Stromal cell of bone marrow (primary cell): Measurements from ENCODE around the gene SLC41A2.
"Not testable (repeated sequence)": the region's sequence is repeated elsewhere in the genome, so short reads cannot be mapped to it uniquely, and the experiment has no call there.

Experiments
- DNase-seq: peaks from one replicate; pipeline ENCODE4 v3.0.0-alpha.2; 2012; ENCODE audit warnings: low read depth

Gene SLC41A2

DNA sequence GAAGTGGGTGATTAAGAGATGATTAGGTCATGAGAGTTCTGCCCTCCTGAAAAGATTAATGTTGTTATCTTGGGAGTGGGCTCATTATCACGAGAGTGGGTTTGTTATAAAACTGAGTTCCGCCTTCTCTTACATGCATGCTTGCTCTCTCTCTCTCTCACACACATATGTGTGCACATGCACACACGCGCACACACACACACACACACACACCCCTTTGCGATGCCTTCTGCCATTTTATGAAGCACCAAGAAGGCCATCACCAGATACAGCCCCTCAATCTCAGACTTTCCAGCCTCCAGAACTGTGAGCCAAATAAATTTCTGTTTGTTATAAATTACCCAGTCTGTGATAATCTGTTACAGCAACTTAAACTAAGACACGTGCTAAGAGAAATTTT lies 5.7 kb upstream of the SLC41A2 start:
- no peak for DNase-seq

DNA sequence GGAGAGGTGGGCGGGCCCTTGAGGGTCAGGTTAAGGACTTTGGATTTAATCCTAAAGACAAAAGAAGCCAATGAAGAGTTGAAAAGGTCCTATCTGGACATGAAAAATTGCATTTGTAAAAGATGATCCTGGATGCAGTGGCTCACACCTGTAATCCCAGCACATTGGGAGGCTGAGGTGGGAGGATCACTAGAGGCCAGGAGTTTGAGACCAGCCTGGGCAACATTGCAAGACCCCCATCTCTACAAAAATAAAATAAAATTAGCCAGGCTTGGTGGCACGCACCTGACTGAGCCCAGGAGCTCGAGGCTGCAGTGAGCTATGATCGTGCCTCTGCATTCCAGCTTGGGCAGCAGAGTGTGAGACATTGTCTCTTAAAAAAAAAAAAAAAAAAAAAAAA lies 2.4 kb upstream of the SLC41A2 start:
- DNase-seq, result no peak

DNA sequence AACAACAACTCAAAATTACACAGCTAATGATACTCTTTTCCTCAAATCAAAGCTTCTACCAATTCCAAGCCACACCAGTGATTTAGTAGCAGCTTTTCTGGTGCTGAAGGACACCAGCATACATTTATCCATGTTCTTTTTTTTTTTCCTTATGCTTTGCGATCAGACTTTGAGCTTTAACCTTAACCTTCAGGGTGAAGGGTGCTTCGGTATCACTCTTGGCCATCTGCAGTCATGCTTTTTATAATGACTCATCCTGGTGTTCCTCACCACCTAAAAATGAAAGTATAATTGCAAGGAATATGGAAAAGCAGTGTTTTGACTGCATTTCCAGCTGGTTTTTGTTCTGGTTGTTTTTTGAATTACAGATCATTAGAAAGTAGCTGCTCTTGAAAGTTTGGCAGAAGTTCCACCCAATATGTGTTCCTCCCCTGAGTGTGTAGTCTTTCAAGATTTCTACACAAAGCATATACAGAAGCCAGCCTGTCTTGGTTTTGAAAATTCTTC lies 1.3 kb upstream of the SLC41A2 start:
- DNase-seq, result peak; percentile 38

DNA sequence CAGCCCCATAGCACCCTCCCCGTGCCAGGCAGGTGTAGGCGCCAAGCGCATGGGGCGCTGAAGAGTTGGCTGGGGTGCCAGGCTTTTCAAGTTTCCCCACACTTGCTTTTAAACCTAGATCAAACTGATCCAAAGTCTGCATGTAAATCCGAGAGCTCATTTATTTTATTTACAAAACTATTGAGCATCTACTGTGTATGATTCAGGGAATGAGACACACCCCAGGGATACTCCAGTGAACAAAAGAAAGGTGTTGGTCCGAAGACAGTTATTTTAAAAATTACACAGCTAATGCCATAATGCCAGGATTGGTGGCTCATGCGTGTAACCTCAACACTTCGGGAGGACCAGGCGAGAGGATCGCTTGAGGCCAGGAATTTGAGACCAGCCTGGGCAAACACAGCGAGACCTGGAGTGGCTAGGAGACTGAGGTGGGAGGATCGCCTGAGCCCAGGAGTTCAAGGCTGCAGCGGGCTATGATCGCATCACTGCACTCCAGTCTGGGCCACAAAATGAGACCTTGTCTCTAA lies 780 bp upstream of the SLC41A2 start:
- no peak for DNase-seq

DNA sequence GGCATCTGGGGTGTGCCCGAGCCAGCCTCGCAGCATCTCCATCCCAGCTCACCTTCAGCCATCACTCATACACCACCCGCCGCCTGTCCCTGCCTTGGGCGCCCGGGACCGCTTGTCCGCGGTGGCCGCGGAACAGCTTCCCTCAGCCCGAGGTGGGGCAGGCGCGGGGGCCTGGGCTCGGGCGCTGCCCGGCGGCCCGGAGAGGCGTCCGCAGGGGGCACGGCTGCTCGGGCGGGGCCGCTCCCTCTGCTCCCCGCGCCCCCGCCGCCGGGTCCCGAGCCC lies 430 bp downstream of the SLC41A2 start:
- no peak for DNase-seq

DNA sequence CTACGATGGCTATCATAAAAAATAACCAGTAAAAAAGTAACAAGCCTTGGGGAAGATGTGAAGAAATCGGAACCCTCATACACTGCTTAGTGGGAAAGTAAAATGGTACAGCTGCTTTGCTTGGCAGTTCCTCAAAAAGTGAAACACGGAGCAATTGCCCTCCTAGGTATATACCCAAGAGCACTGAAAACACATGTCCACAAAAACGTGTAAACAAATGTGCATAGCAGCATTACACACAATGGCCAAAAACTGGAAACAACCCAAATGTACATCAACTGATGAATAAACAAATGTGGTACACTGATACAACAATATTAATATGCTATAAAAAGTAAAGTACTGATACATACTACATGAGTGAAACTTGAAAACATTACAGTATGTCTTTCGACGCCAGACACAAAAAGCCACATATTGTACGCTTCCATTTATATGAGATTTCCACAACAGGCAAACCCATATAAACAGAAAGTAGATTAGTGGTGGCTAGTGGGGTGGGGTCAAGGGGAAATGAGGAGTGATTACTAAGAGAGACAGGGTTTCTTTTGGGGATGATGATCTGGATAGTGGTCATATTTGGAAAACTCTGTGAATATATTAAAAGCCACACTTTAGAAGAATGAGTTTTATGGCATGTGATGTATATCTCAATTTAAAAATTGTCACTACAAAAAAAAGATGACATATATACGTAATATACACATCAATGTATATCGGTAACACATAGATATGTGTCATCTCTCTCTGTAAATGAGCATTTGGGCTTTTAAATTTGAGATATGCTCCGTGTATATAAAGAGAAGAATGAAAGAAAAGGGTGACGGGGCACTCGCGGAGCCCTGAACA lies 996 bp downstream of the SLC41A2 start:
- no peak for DNase-seq

DNA sequence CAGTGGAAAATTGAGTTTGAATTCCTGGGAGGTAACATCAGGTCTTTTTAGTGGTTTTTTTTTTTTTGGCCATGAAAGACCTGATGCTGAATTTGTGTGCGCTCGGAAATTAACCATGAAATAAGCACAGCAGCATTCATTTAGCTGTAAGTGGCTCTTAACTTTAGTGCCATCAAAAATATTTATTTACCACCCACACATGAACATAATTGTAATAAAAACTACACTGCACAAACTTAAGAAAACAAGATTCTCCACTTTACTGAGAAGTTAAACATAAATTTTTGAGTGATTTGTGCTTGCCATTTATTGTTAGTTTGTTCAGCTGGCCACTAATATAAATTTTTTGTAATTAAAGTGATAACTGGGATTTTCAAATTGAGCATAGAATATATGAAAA lies 2.4 kb downstream of the SLC41A2 start:
- DNase-seq, result no peak

DNA sequence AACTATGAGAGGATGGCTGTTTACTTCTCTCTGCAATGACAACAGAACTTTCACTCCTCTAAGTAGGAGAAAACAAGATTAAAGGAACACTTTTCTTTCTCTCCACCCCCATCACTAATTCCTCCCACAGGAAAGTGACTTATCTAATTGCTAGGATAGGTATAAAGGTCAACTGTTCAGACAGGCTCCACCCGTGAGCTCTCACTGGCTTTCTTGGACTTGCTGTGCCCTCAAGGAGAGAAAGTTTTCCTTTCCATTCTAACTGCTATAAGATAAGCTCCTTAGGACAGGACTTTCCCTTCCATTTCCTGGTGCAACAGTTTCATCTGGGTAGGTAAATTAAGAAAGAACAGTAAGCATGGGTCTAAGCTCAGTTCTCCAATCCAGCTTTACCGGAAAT lies 4.8 kb downstream of the SLC41A2 start:
- DNase-seq, result no peak

DNA sequence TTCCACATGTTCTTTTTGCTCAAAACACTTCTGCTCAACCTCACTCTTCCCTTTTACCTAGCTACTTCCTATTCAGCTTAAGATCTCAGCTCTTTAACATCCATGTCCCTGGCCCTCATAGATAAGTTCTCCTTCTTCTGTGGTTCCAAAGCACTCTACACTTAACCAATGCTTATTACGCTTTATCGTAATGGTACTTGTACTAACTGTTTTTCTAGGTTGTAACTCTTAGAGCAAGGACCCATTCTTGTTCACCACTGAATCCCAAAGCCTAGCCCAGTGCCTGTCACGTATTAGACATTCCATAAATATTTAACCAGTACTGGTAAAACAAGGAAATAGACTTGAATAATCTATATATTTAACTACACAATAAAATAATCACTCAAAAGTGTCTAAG lies 5.3 kb downstream of the SLC41A2 start:
- no peak for DNase-seq

DNA sequence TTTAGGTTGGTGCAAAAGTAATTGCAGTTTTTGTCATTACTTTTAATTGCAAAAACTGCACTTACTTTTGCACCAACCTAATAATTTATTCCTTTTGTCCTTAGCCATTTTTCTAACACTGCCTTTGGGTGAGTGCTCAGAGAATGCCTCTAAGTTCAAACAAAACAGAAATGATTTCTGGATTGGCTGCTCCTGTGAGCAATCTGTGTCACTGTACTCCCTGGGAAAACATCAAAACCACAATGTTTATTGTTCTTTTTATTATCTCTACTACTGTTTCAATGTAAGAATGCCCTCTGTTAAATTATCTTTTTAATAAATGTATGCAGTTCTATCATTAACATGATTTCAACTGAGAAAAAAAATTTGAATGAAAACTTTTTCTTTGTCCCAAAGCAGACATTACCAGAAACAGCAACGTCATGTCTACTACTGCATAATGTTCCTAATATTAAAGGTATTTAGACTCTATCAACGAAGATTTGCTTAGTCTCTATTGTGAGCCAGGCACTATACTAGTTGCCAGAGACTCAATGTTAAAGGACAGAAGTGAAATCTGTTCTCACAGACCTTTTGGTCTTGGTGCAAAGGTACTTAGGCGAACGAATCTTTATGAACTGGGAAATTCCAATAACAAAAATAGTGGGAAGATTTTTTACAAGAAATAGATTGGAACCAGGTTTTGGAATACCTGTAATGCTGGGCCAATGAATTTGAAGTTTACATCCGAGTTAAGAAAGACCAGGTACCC lies 6.2 kb downstream of the SLC41A2 start:
- no peak for DNase-seq

DNA sequence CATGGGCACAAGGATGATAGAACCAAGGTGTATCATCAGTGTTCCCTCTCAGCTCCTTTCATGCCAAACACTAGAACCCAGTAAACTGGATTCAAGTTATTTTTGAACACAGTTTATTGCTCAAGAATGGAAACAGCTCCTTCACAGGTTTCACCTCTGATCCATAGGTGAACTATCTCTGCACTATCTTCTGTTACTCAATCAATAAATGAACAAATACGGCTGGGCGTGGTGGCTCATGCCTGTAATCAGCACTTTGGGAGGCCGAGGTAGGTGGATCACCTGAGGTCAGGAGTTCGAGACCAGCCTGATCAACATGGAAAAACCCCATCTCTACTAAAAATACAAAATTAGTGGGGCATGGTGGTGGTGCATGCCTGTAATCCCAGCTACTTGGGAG lies 9.4 kb downstream of the SLC41A2 start:
- not testable (repeated sequence) for DNase-seq

DNA sequence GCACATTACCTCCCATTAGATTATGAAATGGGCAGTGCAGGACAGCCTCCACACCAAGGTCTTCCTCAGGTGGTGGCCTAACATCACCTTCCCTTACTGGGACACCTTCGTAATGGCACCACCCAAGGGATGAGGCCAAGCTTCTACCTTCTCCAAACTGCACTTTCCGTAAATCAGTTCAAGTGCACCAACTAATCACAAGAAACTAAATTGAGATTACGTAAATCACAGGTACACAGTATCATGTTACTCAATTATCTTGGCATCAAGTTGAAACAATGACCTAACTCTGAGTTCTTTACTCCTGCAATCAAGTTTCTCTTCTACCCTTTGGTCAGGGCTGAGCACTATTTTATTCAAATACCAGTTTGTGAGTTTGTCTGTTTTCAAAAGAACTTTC lies 13.8 kb downstream of the SLC41A2 start:
- no peak for DNase-seq

DNA sequence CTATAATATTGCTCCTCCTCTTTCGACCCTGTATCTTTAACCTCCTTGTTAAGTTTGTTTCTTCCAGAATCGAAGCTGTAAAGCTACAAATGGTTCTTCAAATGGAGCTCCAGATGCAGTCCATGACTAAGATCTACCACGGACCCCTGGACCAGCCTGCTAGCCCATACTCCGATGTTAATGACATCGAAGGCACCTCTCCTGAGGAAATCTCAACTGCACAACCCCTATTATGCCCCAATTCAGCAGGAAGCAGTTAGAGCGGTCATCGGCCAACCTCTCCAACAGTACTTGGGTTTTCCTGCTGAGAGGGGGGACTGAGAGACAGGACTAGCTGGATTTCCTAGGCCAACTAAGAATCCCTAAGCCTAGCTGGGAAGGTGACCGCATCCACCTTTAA lies 14.7 kb downstream of the SLC41A2 start:
- DNase-seq, result not testable (repeated sequence)

DNA sequence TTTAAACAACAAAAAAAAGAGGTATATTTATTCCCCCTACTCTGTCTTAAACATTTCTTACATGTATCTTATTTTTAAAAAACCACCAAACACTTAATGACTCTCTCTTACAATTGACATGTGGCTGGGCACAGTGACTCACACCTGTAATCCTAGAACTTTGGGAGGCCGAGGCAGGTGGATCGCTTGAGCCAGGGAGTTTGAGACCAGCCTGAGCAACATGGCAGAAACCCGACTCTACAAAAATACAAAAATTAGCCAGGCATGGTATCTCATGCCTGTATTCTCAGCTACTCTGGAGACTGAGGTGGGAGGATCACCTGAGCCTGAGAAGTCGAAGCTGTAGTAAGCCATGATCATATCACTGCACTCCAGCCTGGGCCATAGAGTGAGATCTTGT lies 16.0 kb downstream of the SLC41A2 start:
- no peak for DNase-seq

DNA sequence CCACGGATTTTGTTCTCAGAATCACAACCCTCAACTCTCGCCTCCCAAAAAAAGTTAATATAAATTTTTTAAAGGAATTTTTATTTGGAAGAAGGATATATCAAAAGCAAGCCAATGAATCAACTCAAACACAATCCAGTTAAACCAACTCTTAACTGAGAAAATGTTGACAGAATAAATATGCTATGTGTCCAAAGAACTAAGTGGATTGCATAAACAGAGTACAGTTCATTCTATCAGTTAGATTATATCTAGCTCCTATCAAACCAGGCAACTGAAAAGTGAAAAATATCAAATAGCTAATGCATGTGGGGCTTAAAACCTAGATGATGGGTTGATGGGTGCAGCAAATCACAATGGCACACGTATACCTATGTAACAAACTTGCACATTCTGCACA lies 16.6 kb downstream of the SLC41A2 start:
- DNase-seq, result no peak

DNA sequence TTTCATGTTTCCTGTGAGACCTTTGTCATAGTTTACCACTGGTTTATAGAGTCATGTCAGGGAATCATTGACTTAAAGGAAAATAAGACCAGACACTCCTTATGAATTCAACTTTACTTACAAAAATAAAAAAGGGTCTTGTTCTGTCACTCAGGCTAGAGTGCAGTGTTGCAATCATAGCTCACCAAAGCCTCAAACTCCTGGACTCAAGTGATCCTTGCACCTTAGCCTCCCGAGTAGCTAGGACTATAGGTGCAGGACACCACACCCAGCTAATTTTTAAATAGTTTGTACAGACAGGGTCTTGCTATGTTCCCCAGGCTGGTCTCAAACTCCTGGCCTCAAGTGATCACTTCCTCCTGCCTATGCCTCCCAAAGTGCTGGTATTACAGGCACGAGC lies 19.0 kb downstream of the SLC41A2 start:
- DNase-seq, result no peak

DNA sequence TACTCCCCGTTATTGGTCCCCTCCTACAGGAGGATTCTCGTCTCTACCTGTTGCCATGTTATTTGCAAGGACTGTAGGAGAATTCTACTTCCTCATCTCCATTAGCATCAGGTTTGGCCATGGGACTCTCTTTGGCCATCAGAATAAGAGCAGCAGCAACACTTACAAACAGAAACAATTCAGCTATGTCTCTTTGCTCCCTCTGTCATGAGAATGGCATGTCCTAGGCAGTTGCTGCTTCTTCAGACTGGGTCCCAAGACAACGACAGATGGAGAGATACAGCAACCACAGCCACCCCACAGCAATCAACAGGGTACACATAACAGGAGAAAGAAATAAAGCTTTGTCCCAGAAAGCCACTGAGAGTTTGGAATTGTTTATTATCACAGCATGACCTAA lies 19.7 kb downstream of the SLC41A2 start:
- no peak for DNase-seq

DNA sequence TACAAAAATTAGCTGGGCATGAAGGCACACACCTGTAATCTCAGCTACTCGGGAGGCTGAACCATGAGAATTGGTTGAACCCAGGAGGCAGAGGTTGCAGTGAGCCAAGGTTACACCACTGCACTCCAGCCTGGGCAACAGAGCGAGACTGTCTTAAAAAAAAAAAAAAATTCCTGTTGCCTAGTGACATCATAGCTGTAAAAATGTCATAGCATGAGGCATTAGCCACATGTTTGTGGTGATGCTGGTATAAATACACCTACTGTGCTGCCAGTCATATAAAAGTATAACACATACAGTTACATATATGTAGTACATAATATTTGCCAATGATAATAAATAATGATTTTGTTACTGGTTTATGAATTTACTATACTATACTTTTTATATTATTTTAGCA lies 22.2 kb downstream of the SLC41A2 start:
- DNase-seq, result no peak

DNA sequence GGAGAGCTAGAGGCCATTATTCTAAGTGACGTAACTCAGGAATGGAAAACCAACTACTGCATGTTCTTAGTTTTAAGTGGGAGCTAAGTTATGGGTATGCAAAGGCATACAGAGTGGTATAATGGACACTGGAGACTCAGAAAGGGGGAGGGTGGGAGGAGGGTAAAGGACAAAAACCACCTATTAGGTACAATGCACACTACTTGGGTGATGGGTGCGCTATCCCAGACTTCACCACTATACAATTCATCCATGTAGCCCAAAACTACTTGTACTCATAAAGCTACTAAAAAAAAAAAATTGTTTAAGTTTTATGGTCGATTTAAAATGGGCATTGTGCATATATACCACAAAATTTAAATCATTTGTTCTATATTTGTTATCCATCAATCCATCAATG lies 24.3 kb downstream of the SLC41A2 start:
- DNase-seq, result no peak

DNA sequence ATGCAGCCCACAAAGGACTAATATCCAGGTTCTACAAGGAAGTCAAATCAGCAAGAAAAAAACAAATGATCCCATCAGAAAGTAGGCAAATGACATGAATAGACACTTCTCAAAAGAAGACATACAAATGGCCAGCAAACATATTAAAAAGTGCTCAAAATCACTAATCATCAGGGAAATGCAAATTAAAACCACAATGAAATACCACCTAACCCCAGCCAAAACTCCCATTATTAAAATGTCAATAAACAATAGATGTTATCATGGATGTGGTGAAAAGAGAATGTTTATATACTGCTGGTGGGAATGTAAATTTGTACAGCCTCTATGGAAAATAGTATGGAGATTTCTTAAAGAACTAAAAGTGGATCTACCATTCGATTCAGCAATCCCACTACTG lies 25.0 kb downstream of the SLC41A2 start:
- DNase-seq, result no peak

DNA sequence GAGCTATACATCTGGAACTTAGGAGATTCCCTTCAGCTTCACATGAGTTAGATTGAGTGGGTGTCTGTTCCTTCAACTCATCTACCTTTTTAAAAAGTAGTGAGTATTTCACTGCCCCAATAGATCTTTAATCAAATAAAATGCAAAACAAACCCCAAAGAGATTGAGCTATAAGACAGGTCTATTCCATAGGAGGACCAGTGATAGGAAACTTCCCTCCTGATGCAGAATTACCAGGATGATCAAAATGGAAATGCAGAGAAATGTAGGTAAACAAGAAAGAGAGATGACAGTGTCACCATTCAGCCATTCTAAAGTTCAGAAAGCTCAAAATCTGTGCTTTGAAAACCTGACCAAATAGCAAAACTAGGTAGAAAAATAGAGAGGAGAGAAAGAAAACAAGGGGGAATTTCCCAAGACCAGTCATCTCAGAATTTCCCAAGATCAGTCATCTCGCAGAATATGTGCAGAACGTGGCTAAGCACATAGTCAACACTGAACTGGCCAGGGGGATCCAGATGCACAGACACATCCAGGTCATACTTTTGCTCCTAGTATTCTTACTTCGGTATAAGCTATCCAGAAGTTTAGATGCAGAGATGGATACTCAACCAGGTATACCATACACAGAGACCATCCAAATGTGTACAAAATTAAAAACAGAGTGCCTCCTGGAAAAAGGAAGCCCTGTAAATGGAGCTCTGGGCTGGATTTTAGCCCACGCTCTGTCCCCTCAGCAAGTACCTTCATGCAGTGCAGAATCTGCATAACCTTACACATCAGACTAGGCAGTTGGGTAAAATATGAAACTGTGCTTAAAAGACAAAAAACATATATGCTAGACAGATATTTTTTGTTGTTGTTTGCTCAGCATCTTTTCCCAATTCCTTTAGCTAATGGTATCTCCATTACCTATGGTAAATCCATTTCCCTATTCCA lies 27.4 kb downstream of the SLC41A2 start:
- no peak for DNase-seq

DNA sequence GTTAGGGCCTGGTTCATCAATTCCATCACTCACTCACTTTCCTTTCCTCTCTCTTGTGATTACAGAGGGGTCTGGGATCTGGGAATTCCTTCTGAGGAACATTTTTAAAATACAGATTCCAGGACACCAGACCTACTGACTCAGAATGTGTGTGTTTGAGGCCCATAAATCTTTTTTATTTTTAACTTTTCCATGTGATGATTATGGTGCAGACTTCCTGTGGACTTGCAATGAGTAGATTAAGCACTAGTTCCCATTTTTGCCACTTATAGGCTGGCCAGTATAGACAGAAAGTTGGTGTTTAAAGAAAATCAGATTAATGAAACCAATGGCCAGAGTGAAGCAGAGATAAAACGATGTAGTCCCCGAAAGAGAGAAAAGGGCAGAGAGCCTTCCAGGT lies 28.1 kb downstream of the SLC41A2 start:
- DNase-seq, result no peak
